Brain microvascular endothelial cell (primary cell): ENCODE results near the gene METTL9.
A peak's percentile ranks its signal among the peaks of the same experiment; 100 is the strongest.
"Not testable (repeated sequence)": the region's sequence is repeated elsewhere in the genome, so short reads cannot be mapped to it uniquely, and the experiment has no call there.

ENCODE experiments used
- DNase-seq: peaks from one replicate; pipeline ENCODE4 v3.0.0-alpha.2; 2020
- H3K27ac ChIP-seq: fragments of 250-450 bp; sonication (Bioruptor Pico); 2 replicates; pipeline ENCODE4 v1.5.1; 2020; ENCODE audit warnings: mild to moderate bottlenecking, moderate library complexity
- H3K27me3 ChIP-seq: fragments of 250-450 bp; sonication (Bioruptor Pico); replicated peaks from 2 replicates; pipeline ENCODE4 v1.5.1; 2020; ENCODE audit warnings: mild to moderate bottlenecking
- H3K36me3 ChIP-seq: fragments of 250-450 bp; sonication (Bioruptor Pico); replicated peaks from 2 replicates; pipeline ENCODE4 v1.5.1; 2020; ENCODE audit warnings: mild to moderate bottlenecking
- H3K4me3 ChIP-seq: 2 replicates; pipeline ENCODE4 v1.5.1; 2011; ENCODE audit warnings: low read depth, mild to moderate bottlenecking, control low read depth, low read length, moderate library complexity
- in situ Hi-C: cut with HindIII; loops from 2 replicates; pipeline ENCODE4 v1.10.0; 2017; ENCODE audit warnings: low sequenced_read_pairs, low pct_ligation_motif_present
- TF ChIP-seq, protein P1 (sequence below): IDR thresholded peaks from 2 replicates; pipeline ENCODE4 v1.5.1; 2011; ENCODE audit warnings: low read depth, mild to moderate bottlenecking, moderate library complexity, low read length, control low read depth, inconsistent platforms; ENCODE audit errors: missing control alignments

METTL9 gene

DNA sequence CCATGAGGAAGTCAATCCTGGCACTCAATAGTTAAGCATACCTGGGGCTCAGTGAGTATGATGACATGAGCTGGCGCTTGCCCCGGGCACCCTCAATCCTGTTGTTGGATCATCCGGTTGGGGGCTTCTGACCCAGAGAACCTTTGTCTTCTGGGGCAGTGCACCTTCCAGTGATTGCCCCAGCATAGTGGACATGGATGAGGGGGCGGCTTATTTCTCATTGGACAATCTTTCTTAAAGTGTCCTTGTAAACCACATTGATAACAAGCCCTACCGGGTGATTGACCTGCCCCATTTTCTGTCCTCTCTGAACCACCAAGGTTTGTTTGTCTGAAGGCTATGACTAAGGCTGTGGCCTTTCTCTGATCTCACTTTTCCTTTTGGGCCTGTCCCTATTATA is 34.8 kb downstream of the METTL9 start:
- TF ChIP-seq, protein P1, sequence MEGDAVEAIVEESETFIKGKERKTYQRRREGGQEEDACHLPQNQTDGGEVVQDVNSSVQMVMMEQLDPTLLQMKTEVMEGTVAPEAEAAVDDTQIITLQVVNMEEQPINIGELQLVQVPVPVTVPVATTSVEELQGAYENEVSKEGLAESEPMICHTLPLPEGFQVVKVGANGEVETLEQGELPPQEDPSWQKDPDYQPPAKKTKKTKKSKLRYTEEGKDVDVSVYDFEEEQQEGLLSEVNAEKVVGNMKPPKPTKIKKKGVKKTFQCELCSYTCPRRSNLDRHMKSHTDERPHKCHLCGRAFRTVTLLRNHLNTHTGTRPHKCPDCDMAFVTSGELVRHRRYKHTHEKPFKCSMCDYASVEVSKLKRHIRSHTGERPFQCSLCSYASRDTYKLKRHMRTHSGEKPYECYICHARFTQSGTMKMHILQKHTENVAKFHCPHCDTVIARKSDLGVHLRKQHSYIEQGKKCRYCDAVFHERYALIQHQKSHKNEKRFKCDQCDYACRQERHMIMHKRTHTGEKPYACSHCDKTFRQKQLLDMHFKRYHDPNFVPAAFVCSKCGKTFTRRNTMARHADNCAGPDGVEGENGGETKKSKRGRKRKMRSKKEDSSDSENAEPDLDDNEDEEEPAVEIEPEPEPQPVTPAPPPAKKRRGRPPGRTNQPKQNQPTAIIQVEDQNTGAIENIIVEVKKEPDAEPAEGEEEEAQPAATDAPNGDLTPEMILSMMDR, result no peak
- DNase-seq, result no peak
- H3K36me3 ChIP-seq, result peaks cover 7% of the 10 kb centered on the region

GRCh38 chr16:21635694-21636093 is 36.3 kb downstream of the METTL9 start:
- H3K27ac ChIP-seq, H3K36me3 ChIP-seq, in situ Hi-C loops, H3K4me3 ChIP-seq, H3K27me3 ChIP-seq, DNase-seq: not testable (repeated sequence)

More for the DNA sequence above, 34.8 kb downstream of the METTL9 start:
- Histone ChIP-seq H3K27ac (no peak overlapping the region), H3K27me3 (no peaks in the 10 kb centered on the region), H3K4me3 (no peak overlapping the region)
- in situ Hi-C loops, result no loop called here

GRCh38 chr16:21637032-21637968 is 37.9 kb downstream of the METTL9 start:
- no peak for DNase-seq
- Histone ChIP-seq H3K4me3 (no peak overlapping the region), H3K27me3 (no peaks in the 10 kb centered on the region), H3K36me3 (no peaks in the 10 kb centered on the region), H3K27ac (no peak overlapping the region)
- in situ Hi-C loops, result no loop called here
- TF ChIP-seq, protein P1, result no peak

GRCh38 chr16:21638573-21638975 is 39.2 kb downstream of the METTL9 start:
- no peak overlapping the region for H3K27ac ChIP-seq
- in situ Hi-C loops, result no loop called here
- H3K4me3 ChIP-seq, result no peak overlapping the region
- H3K36me3 ChIP-seq, result no peaks in the 10 kb centered on the region
- DNase-seq, result peak; percentile 40
- H3K27me3 ChIP-seq, result no peaks in the 10 kb centered on the region
- TF ChIP-seq, protein P1, result no peak

DNA sequence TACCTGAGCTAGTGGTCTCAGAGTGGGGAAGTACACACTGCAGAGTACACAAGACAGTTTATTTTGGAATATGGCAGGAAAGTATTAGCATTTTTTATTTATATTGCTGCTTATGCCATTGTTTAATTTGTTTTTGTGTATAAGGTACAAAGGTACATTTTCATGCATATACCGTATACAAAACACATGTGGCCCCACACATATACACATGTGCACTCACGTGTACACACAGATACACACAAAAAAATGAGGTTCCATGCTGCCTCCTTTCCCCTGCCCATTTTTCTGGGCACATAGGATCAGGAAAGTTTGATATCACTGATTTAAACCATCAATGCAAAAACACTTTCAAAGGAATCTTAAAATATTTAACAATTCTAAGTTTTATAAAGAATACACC is 40.1 kb downstream of the METTL9 start:
- H3K4me3 ChIP-seq, result no peak overlapping the region
- no peak for DNase-seq
- in situ Hi-C loops, result no loop called here
- no peaks in the 10 kb centered on the region for H3K36me3 ChIP-seq
- TF ChIP-seq, protein P1, result no peak
- no peak overlapping the region for H3K27ac ChIP-seq
- no peaks in the 10 kb centered on the region for H3K27me3 ChIP-seq

DNA sequence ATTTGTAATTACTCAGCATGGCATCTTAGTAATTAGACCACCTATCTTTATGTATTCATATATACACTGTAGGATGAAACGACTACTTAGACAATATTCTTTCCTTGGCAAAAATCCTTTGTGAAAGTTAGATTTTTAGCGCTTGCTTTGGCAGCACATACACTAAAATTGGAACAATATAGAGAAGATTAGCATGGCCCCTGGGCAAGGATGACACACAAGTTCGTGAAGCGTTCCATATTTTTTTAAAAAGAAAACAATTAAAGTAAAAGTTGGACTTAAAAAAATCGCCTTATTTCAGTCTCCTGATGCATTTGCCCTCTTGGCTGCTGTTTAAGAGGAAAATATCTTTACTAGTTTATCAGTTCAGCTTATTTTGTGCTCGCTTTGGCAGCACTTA is 42.5 kb downstream of the METTL9 start:
- H3K27ac ChIP-seq, result no peak overlapping the region
- no peaks in the 10 kb centered on the region for H3K36me3 ChIP-seq
- TF ChIP-seq, protein P1, result no peak
- DNase-seq, result no peak
- H3K27me3 ChIP-seq, result no peaks in the 10 kb centered on the region
- in situ Hi-C loops, result no loop called here
- no peak overlapping the region for H3K4me3 ChIP-seq
